Stimulated activated CD8-positive, alpha-beta memory T cell treated with anti-CD3 and anti-CD28 coated beads, Interleukin-12 subunit alpha, Interleukin-12 subunit beta, amount 100 ng/mL, for 4 hours (primary cell): ENCODE data around the gene RALGDS.

ENCODE experiments used
- DNase-seq: peaks from one replicate; pipeline ENCODE4 v3.0.0-alpha.2; 2020; ENCODE audit warnings: low read depth

RALGDS gene

GRCh38 chr9:133119103-133119845, 1.8 kb downstream of the RALGDS start:
- DNase-seq, result no peak

DNA sequence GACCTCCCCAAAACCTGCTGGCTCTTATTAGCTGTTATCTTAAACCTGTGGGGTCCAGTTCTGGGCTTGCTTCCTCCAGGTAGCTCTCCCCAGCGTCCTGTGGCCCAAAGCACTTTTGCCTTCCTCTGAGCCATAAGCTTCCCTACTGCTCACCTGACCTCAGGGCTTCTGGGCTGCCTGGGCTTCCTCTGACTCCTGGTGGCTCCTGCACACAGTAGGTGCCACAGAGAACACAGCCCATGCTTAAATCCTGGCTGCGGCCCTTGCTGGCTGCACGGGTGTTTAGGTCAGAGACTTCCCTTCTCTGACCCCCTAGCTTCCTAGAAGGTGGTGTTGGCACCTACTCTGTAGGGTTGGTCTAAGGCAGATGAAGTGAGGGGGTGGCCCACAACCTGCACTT, 2.5 kb downstream of the RALGDS start:
- no peak for DNase-seq

GRCh38 chr9:133118179-133118520, 2.9 kb downstream of the RALGDS start:
- no peak for DNase-seq

DNA sequence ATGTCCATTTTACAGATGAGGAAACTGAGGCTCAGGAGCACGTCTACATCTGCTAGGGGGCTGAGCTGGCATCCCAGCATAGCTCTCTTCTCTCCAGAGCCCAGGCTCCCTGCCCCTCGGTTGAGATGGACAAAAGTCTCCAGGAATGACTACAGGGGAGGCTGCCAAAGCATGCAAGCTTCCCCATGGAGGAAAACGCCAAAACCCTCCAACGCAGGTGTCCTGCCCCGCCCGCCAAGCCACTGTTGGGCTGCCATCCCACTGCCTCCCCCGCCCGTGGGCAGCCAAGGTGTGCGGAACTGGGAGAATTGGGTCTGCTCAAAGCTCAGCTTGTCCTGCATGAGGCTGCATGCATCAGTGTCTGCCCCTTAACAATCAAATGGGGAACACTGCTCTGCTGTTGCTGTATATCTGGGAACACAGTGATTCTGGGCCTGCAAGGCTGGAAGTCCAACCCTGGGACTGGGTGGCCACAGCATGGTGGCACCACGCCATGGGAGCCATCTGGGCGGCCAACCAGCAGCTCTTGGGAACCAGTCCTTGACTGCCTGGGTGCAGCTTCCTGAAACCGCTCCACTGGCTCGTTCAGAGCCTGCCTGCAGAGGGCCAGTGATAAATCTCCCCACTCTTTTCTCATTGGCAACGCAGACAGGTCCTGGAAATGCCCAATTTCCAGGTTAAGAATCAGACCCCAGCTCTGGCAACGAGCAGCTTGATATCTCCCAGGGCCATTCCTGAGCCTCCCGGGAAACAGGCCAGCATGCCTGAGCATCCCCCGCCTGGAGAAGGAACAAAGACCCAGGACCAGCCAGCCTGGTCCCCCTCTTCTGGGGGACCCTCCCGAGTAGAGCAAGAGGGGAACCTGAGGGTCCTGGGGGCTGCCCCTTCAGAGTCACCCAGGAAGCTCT, 3.5 kb downstream of the RALGDS start:
- DNase-seq, result no peak

DNA sequence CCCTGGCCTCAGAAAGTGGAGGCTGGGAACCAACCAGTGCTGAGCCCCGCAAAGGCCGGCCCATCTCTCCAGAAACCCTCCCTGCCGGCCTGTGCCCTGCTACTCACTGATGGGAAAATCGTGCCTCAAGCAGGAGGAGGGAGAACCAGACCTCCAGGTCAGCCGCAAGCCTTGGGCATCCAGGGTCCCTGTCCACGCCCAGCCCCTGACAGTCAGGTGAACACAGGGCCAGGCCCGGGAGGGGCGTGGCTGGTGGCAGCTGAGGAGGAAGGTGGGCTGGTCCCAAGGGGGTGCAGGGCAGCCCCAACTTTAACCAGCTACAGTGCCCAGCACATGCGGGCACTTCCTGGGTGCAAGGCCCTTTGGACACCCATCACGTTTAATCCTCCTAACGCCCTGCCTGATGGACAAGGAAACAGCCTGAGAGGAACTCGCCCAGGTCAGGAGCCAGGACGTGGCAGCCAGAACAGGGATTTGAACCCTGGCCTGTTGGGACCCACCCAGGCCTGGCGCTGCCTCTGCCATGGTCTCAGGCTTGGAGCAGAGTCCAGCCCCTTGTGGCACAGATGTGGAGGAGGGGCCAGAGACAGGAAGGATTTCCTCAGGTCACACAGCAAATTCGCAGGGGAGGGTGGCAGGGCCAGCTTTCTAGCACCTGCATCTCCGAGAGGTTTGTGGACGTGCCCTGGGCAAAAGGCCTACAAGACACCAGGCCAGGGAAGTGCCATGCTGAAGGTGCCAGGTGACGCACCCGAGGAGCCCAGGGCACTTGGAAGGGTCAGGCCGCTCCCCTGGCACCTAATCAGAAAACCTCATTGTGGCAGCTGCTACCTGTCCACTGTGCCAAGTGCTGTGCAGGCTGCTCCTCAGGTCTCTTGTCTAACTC, 4.5 kb downstream of the RALGDS start:
- DNase-seq, result no peak

DNA sequence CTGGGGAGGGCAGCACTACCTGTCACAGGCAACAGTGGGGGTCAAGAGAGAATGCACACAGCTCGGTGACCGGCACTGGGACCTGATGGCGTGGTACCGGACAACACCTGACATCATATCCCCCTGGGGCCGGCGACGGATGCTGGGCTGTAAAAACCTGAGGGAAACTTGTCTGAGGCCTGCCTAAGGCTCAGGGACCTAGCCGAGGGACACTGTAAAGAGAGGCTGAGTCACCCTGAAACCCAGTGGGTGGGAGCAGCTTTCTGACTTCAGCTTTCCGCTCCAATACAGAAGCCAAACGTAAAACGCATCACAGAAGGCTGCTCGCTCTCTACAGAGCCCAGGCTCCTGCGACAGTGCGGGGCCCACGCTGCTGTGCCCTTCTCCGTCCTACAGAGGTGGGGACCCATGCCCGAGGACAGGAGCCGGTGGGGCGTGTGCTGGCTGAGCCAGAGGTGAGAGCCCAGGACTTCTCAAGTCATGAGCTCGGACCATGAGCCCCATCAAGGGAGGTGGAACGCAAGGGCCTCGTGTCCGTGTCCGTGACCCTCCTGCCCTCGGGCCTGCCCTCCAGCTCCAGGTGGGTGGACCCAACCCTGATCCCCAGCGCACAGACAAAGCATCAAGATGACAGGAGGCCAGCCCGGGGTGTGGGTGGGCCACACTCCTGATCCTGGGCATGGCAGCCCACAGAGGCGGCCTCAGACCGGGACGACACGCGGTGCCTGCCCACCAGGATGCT, 5.3 kb downstream of the RALGDS start:
- no peak for DNase-seq

DNA sequence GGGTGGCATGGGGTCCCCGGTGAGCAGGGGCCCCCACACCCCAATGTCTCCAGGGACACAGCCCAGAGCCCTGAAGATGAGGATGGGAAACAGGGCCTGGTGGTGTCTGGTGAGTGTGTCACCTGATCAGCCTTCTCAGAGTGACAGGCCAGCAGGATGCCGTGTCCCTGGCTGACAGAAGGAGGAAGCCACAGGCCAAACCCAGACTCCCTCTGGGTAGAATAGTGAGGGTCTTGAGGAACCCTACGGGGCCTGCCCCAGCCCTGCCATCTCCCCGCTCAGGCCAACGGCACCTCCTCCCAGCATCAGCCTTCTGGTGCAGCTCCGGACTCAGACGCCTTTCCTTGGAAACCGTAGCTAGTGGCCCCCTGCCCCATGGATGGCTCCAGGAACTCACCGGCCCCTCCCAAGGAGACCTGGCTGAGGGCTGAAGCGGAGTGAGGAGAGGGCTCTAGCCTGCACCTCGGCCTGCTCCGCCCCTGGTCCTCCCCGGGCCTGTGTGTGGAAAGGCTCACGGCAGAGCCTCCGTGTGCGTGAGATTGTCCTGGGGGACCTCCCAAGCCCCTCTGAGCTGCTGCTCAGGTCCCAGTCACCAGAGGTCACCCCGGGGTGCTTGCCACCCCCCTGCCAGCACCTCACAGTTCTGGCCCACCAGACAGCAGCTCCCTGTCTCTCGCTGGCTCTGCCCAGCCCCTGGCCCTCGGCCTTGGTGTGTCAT, 6.0 kb downstream of the RALGDS start:
- DNase-seq, result no peak

DNA sequence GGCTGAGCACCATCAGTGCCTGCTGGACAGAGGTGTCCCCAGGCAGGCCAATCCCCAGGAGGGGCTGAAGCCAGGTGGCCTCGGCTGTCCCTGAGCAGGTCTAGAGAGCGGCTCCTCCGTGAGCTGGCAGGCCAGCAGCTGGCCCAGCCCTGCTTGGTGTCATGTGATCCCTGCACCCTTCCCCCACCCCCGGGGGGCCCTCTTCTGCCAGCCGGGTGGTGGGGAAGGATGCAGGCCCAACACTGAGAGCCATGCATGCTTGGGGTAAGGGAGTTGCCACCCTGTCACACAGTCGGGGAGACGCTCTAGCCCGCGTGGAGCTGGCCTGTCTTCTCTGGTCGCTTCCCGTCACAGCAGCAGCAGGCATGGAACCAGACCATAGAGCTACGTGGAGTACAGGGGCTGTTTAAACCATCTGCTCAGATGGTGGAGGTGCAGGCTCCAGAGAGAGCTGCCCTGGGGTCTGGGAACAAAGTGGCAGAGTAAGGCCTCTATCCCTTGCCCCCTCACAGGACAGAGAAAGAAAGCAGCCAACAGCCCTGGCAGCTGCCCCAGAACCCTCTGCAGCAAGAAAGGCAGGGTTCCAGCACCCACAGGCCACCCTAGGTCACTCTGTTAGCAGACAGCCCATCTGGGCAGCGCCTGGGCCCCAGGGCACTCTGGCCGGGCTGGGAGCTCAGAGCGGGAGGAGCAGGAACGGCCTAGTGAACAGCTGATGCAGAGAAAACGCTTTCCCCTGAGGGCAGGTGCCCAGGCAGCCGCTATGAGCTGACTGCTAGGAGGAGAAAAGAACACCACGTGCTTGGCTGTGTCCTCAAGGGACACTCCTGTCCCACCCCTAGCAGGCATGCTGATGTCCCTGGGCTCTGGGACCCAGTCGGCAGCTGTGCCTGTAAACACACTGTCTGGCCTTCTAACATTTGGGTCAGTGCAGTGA, 6.8 kb downstream of the RALGDS start:
- no peak for DNase-seq

GRCh38 chr9:133113163-133113948, 7.7 kb downstream of the RALGDS start:
- no peak for DNase-seq

- no peak for DNase-seq
These were observed 8.4 kb downstream of the RALGDS start for GRCh38 chr9:133112663-133113026.

DNA sequence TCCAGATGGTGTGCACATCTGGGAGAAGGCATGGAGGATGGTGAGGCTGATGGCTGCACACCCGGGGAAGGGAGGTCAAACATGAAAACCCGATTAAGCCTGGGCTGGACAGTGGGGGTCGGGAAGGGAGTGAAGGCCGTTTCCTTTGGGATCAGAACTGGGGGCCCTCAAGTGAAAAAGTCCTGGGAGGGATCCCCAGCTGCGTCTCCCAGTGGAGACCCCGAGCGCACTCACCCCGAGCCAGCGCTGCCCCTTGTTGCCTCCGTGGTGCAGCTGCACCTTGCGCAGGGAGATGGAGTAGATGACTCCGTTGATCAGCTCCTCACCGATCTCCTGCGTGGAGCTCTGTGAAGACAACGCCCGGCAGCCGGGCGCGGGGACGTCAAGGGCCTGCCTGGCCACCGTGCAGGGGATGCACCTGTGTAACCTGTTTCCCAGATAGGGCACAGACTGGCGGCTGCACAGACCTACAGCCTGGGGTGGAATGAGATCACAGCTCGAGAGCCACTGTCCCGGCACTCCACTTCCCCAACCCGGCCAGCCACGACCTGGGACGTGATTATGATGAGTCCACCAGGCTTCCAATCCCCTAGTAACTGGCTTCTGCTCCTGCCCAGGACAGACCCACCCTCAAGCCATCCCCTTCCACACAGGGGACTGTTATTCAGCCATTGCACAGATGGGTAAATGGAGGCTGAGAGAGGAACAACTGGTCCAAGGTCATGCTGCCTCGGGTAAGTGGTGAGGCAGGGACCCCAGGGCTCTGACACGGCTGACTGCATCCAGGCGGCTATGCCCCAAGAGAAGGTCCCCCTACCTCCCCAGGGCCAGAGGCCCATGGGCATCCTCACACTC, 9.0 kb downstream of the RALGDS start:
- DNase-seq, result no peak

GRCh38 chr9:133109931-133110650, 10.9 kb downstream of the RALGDS start:
- DNase-seq, result no peak

GRCh38 chr9:133108794-133109641, 12.0 kb downstream of the RALGDS start:
- DNase-seq, result no peak

DNA sequence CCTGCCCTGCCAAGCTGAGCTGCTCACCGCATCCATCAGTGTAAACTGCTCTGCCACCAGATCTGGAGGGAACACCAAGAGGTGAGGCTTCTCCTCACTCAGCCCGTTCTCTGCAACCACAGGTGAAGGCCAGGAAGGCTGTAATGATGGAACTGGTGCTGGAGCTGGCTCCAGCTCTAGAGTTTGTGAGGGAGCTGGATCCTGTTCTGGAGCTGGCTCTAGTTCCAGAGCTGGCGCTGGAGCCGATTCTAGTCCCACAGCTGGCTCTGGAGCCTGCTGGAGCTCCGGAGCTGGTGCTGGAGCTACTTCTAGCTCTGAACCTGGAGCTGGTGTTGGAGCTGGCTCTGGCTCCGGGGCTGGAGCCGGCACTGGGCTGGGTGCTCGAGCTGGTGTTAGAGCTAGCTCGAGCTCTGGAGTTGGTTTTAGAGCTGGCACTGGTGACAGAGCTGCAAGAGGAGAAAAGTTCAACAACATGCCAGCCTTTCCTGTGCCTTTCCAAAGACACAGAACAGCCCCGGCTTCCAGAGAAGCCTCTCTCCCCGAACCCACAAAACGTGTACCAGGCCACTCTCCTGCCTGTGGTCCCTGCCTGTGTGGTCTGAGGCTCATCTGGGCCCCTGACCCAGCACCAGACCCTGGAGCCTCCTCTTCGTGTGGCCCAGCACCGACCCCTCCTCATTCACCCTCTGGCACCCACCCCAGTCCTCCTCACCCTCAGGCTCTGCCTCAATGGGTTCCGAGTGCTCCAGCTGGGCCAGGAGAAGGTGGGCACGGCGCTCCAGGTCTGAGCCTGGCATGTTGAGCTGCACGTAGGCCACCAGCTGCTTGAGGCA, 12.9 kb downstream of the RALGDS start:
- no peak for DNase-seq

DNA sequence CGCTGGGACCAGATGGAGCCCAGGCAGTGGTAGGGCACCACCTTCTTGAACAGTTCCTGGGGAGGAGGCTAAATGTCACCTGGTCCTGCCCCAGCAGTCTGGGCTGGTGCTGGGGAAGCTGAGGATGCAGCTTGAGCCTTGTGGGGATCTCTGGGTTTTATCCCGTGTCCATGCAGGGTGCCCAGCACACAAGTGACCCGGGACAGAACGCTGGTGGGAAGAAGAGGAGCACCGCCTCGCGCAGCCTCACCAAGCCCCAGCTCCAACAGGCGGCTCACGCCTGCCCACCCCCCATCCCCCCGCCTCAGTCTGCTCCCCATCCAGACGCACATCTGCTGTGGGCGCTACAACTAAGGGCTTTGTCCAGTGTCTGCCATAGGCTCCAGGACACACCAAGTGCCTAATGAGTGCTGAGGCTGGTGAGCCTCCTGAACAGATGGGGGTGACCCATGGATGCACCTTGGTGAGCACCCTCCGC, 13.8 kb downstream of the RALGDS start:
- DNase-seq, result no peak
